H1 (cell line): ENCODE results near the gene C2CD5. TPM values are rescaled to one million over a fixed set of nuclear protein-coding genes. Genes with fewer than 3 reads are reported as not detected.

Experiments used
- CTCF ChIA-PET: fragments of 300-600 bp; sonication (Branson Sonifier 250); formaldehyde crosslinking; loops from one replicate; lab custom pipeline; 2021; ENCODE audit not compliant: partially characterized antibody; lab: Charles Lee
- POLR2A ChIA-PET: fragments of 300-600 bp; sonication (Branson Sonifier 250); formaldehyde crosslinking; loops from one replicate; lab custom pipeline; 2021; ENCODE audit warnings: inconsistent platforms; ENCODE audit not compliant: partially characterized antibody; lab: Charles Lee
- DNase-seq, 2 experiments: peaks; one replicate each; pipeline versions ENCODE4 v3.0.0 to v3.0.0-alpha.2; 2010 to 2022; ENCODE audit warnings: low spot score in 2 of 2, low read depth in 1 of 2, mixed read lengths in 1 of 2
- FAIRE-seq: peaks from 2 replicates; lab custom pipeline; 2011; peaks lifted over from hg19 to GRCh38; lab: Jason Lieb, UNC
- H2AFZ ChIP-seq: 2 replicates; pipeline ENCODE4 v1.8.1; 2012; ENCODE audit warnings: low read length, inconsistent platforms
- H2AK5ac ChIP-seq: 2 replicates; pipeline ENCODE4 v1.6.1; 2013; ENCODE audit warnings: low read depth, low read length
- H2BK120ac ChIP-seq: replicated peaks from 2 replicates; pipeline ENCODE3; 2013; ENCODE audit warnings: low read depth, low read length, inconsistent platforms
- H2BK12ac ChIP-seq: 2 replicates; pipeline ENCODE4 v1.6.1; 2013; ENCODE audit warnings: low read depth, low read length
- H2BK15ac ChIP-seq: 2 replicates; pipeline ENCODE4 v1.6.1; 2013; ENCODE audit warnings: low read length
- H2BK20ac ChIP-seq: 2 replicates; pipeline ENCODE4 v1.6.1; 2013; ENCODE audit warnings: low read length
- H2BK5ac ChIP-seq: 2 replicates; pipeline ENCODE4 v1.6.1; 2013; ENCODE audit warnings: low read depth, low read length
- H3K14ac ChIP-seq: 2 replicates; pipeline ENCODE4 v1.6.1; 2013; ENCODE audit warnings: inconsistent platforms; ENCODE audit not compliant: insufficient read length
- H3K18ac ChIP-seq: 2 replicates; pipeline ENCODE4 v1.6.1; 2013; ENCODE audit warnings: low read length; ENCODE audit errors: extremely low read depth
- H3K23ac ChIP-seq: 2 replicates; pipeline ENCODE4 v1.6.1; 2013; ENCODE audit warnings: inconsistent platforms; ENCODE audit not compliant: insufficient read length
- H3K23me2 ChIP-seq: 2 replicates; pipeline ENCODE4 v1.6.1; 2013; ENCODE audit warnings: low read depth, low read length
- H3K27ac ChIP-seq: 2 replicates; pipeline ENCODE4 v1.6.1; 2011; ENCODE audit warnings: low read depth, low read length, inconsistent platforms
- H3K27me3 ChIP-seq, 4 experiments: replicated peaks in 1 of 4; 1 replicate in 1 of 4; 2 replicates in 3 of 4; pipeline versions ENCODE4 v1.6.1 to v1.8.1; 2011 to 2013; ENCODE audit warnings: low read length in 3 of 4, mild to moderate bottlenecking in 3 of 4, inconsistent platforms in 2 of 4, mixed read lengths in 2 of 4, moderate library complexity in 1 of 4; ENCODE audit not compliant: control insufficient read depth in 3 of 4, insufficient read depth in 3 of 4; ENCODE audit errors: extremely low read depth in 1 of 4
- H3K36me3 ChIP-seq, 4 experiments: 2 replicates each; pipeline versions ENCODE4 v1.6.1 to v1.8.1; 2011 to 2013; ENCODE audit warnings: mild to moderate bottlenecking in 4 of 4, low read length in 3 of 4, moderate library complexity in 2 of 4, control low read depth in 1 of 4, inconsistent platforms in 1 of 4; ENCODE audit not compliant: insufficient read depth in 4 of 4, control insufficient read depth in 2 of 4
- H3K4ac ChIP-seq: replicated peaks from 2 replicates; pipeline ENCODE3; 2013; ENCODE audit warnings: low read length, low read depth, mixed read lengths, inconsistent platforms; ENCODE audit not compliant: insufficient read length
- H3K4me1 ChIP-seq, 4 experiments: replicated peaks in 1 of 4; 1 replicate in 1 of 4; 2 replicates in 3 of 4; pipeline versions ENCODE4 v1.6.1 to v1.8.1; 2011 to 2013; ENCODE audit warnings: low read length in 3 of 4, inconsistent platforms in 2 of 4, mixed read lengths in 1 of 4; ENCODE audit not compliant: insufficient read depth in 4 of 4, control insufficient read depth in 3 of 4
- H3K4me2 ChIP-seq, 2 experiments: 2 replicates each; pipeline versions ENCODE4 v1.6.1 to v1.8.1; 2011 to 2013; ENCODE audit warnings: low read depth in 2 of 2, low read length in 2 of 2, control low read depth in 1 of 2, inconsistent platforms in 1 of 2, mild to moderate bottlenecking in 1 of 2; ENCODE audit not compliant: insufficient read depth in 1 of 2
- H3K4me3 ChIP-seq, 4 experiments: fragments of 200-600, 300-600 bp in 1 of 4; sonication (generic), shearing (Covaris generic), sonication (Bioruptor Twin) in 1 of 4; 2 replicates each; pipeline versions ENCODE4 v1.5.1 to v1.8.1; 2011 to 2016; ENCODE audit warnings: low read length in 4 of 4, low read depth in 3 of 4, control low read depth in 2 of 4, inconsistent platforms in 2 of 4, mild to moderate bottlenecking in 2 of 4, mixed read lengths in 1 of 4, moderate library complexity in 1 of 4; ENCODE audit not compliant: insufficient read depth in 2 of 4; ENCODE audit errors: extremely low read depth in 1 of 4
- H3K56ac ChIP-seq: replicated peaks from 2 replicates; pipeline ENCODE3; 2013; ENCODE audit warnings: low read depth, mild to moderate bottlenecking, mixed read lengths, low read length, inconsistent platforms; ENCODE audit not compliant: insufficient read length
- H3K79me1 ChIP-seq: 2 replicates; pipeline ENCODE4 v1.6.1; 2013; ENCODE audit warnings: low read depth, low read length, control low read depth
- H3K79me2 ChIP-seq, 2 experiments: 2 replicates each; pipeline versions ENCODE4 v1.6.1 to v1.8.1; 2012 to 2013; ENCODE audit warnings: low read length in 2 of 2, mild to moderate bottlenecking in 2 of 2, inconsistent platforms in 1 of 2; ENCODE audit not compliant: insufficient read depth in 2 of 2, control insufficient read depth in 1 of 2
- H3K9ac ChIP-seq, 4 experiments: replicated peaks in 1 of 4; 1 replicate in 1 of 4; 2 replicates in 3 of 4; pipeline versions ENCODE4 v1.6.1 to v1.8.1; 2011 to 2013; ENCODE audit warnings: low read depth in 3 of 4, low read length in 3 of 4, control low read depth in 2 of 4, mild to moderate bottlenecking in 2 of 4, moderate library complexity in 2 of 4, inconsistent platforms in 1 of 4; ENCODE audit errors: extremely low read depth in 1 of 4
- H3K9me3 ChIP-seq, 2 experiments: 2 replicates each; pipeline versions ENCODE4 v1.6.1 to v1.8.1; 2012 to 2013; ENCODE audit warnings: mild to moderate bottlenecking in 2 of 2, moderate library complexity in 2 of 2, control low read depth in 1 of 2, inconsistent platforms in 1 of 2, low read depth in 1 of 2, low read length in 1 of 2, mixed read lengths in 1 of 2; ENCODE audit not compliant: insufficient read depth in 2 of 2
- H4K20me1 ChIP-seq, 2 experiments: replicated peaks in 1 of 2; 2 replicates each; pipeline versions ENCODE3 to v1.8.1; 2011 to 2013; ENCODE audit warnings: inconsistent platforms in 2 of 2, low read length in 2 of 2, mild to moderate bottlenecking in 1 of 2; ENCODE audit not compliant: insufficient read depth in 2 of 2, control insufficient read depth in 1 of 2
- H4K5ac ChIP-seq: 2 replicates; pipeline ENCODE4 v1.6.1; 2013; ENCODE audit warnings: low read length, low read depth, mixed read lengths, inconsistent platforms; ENCODE audit not compliant: insufficient read length
- H4K8ac ChIP-seq: 2 replicates; pipeline ENCODE4 v1.8.0; 2013; ENCODE audit warnings: mild to moderate bottlenecking, moderate library complexity, low read length, inconsistent platforms; ENCODE audit not compliant: insufficient read depth; ENCODE audit errors: extremely low read depth
- H4K91ac ChIP-seq: replicated peaks from 2 replicates; pipeline ENCODE3; 2013; ENCODE audit warnings: low read length, mixed read lengths, inconsistent platforms; ENCODE audit not compliant: insufficient read length
- KDM4A ChIP-seq: IDR thresholded peaks from one replicate; pipeline ENCODE4 v1.7.1; 2012; ENCODE audit warnings: low read depth, mild to moderate bottlenecking, moderate library complexity, low read length, inconsistent platforms; ENCODE audit not compliant: severe bottlenecking
- RXRA ChIP-seq: IDR thresholded peaks from 2 replicates; pipeline ENCODE4 v1.6.1; 2011; ENCODE audit warnings: low read depth, mild to moderate bottlenecking, low read length, moderate library complexity; ENCODE audit not compliant: insufficient read depth
- SP4 ChIP-seq: IDR thresholded peaks from 2 replicates; pipeline ENCODE4 v1.6.1; 2012; ENCODE audit warnings: low read length, inconsistent platforms
- TAF7 ChIP-seq: optimal IDR thresholded peaks from 2 replicates; pipeline ENCODE3; 2011; ENCODE audit warnings: low read depth, mild to moderate bottlenecking, inconsistent platforms, low read length, moderate library complexity, borderline replicate concordance
- TBP ChIP-seq: IDR thresholded peaks from 2 replicates; pipeline ENCODE4 v1.6.1; 2011; ENCODE audit warnings: low read depth, low read length, improper control_type of control experiment
- WGBS, 2 experiments: shearing (Covaris generic) in 1 of 2; methylation state at CpG; one replicate each; pipeline versions ENCODE4 v1.1.6 to v1.1.7; 2013 to 2015; ENCODE audit warnings: low lambda C conversion rate in 2 of 2, mixed read lengths in 2 of 2, inconsistent platforms in 1 of 2, low coverage in 1 of 2, missing lambda C conversion rate in 1 of 2; ENCODE audit not compliant: insufficient replicate concordance in 2 of 2, insufficient coverage in 1 of 2, insufficient read length in 1 of 2; ENCODE audit errors: extremely low coverage in 1 of 2, missing lambda C conversion rate in 1 of 2; 5-methylcytosine and 5-hydroxymethylcytosine counted together
- polyA plus RNA-seq, 7 experiments: library from polyadenylated mRNA; depleted of rRNA in 3 of 7; stranded (reverse) in 5 of 7; unstranded in 2 of 7; fragments of >200 nt in 5 of 7; fragments of 200-250 nt in 2 of 7; gene quantifications; 1 replicate in 5 of 7; 2 replicates in 1 of 7; 4 replicates in 1 of 7; pipeline versions ENCODE4 v1.2.1 to v1.2.3, GENCODE V29; 2011 to 2013; ENCODE audit warnings: missing spikeins in 2 of 7, mixed read lengths in 2 of 7
- total RNA-seq: library from RNA; stranded (reverse); fragmentation: NEBNext Ultra II Directional; extraction: Animal tissue kit (Norgen Biotek cat#: 25700); gene quantifications from 2 replicates; pipeline ENCODE4 v1.2.1, GENCODE V29; 2021

Gene C2CD5
- total and polyA plus RNA-seq, 2 of the 8 experiments (the other 6 are each of a cell fraction or from before 2014, with no cell fraction given): 21.9 to 45.9 TPM

GRCh38 chr12:22526836-22527235 lies 17.5 kb downstream of the C2CD5 start:
- H3K36me3 ChIP-seq: peaks cover 0 to 36% (median 14%) of the 10 kb centered on the region in 4 experiments; a peak in 6 of 8 replicates
- no peak overlapping the region for H3K4ac ChIP-seq
- H4K91ac ChIP-seq: no peak overlapping the region
- H4K20me1 ChIP-seq: peaks cover 0 to 1% of the 10 kb centered on the region in 2 experiments
- H3K4me3 ChIP-seq: no peak overlapping the region
- no peak overlapping the region for H3K4me2 ChIP-seq
- H2BK15ac ChIP-seq: no peak overlapping the region
- no peak overlapping the region for H4K5ac ChIP-seq
- no peak overlapping the region for H3K9ac ChIP-seq
- ChIA-PET POLR2A (no interaction called here), CTCF (interaction anchor here (0.7 kb wide), 1 partner anchor 14 kb away, joined by 3 read pairs; no protein-coding TSS in a partner anchor)
- no peaks in the 10 kb centered on the region for H3K79me2 ChIP-seq
- H2AK5ac ChIP-seq: no peak overlapping the region
- no peak overlapping the region for H3K56ac ChIP-seq
- no peak for DNase-seq
- no peaks in the 10 kb centered on the region for H3K9me3 ChIP-seq
- no peak overlapping the region for H2AFZ ChIP-seq
- H2BK20ac ChIP-seq: no peak overlapping the region
- no peak overlapping the region for H2BK12ac ChIP-seq
- H3K27me3 ChIP-seq: no peaks in the 10 kb centered on the region
- no peak overlapping the region for H3K23ac ChIP-seq
- TF ChIP-seq SP4 (no peak), RXRA (no peak), TAF7 (no peak), TBP (no peak), KDM4A (no peak)
- no peaks in the 10 kb centered on the region for H3K4me1 ChIP-seq
- H4K8ac ChIP-seq: no peak overlapping the region
- no peaks in the 10 kb centered on the region for H3K23me2 ChIP-seq
- H3K18ac ChIP-seq: no peak overlapping the region
- H3K14ac ChIP-seq: no peak overlapping the region
- H2BK5ac ChIP-seq: no peak overlapping the region
- no peak overlapping the region for H2BK120ac ChIP-seq
- no peak overlapping the region for H3K27ac ChIP-seq
- FAIRE-seq: no peak
- no peaks in the 10 kb centered on the region for H3K79me1 ChIP-seq
- WGBS, 2 experiments: 89% methylated on average over 3 of the region's 3 CpGs; no CpG with 5 or more reads in 1 of the 2 experiments
